Measurements from ENCODE around the gene VSNL1.

The VSNL1 gene

DNA sequence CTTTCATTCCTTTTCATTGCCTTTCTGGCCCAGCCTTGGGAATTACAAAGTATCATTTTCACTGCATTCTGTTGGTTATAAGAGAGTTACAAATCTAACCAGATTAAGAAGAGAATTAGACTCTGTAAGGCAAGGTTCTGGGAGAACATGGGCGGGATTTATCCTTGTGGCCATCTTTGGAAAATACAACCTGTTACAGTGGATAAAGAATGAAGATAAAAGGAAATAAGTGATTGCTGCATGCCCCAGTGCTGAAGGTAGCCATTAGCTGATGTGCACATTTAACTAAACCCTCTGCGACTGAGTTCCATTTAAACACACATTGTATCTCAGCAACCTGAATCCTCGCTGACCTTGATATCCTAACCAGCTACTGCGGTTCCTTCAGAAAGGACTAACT is 119.7 kb downstream of the VSNL1 start:
- no peak for DNase-seq (ENCODE audit: low read depth)
- H3K4me3 ChIP-seq (ENCODE audit: low read depth, low read length): no peak overlapping the region
- TF ChIP-seq, protein P1, sequence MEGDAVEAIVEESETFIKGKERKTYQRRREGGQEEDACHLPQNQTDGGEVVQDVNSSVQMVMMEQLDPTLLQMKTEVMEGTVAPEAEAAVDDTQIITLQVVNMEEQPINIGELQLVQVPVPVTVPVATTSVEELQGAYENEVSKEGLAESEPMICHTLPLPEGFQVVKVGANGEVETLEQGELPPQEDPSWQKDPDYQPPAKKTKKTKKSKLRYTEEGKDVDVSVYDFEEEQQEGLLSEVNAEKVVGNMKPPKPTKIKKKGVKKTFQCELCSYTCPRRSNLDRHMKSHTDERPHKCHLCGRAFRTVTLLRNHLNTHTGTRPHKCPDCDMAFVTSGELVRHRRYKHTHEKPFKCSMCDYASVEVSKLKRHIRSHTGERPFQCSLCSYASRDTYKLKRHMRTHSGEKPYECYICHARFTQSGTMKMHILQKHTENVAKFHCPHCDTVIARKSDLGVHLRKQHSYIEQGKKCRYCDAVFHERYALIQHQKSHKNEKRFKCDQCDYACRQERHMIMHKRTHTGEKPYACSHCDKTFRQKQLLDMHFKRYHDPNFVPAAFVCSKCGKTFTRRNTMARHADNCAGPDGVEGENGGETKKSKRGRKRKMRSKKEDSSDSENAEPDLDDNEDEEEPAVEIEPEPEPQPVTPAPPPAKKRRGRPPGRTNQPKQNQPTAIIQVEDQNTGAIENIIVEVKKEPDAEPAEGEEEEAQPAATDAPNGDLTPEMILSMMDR (IDR thresholded peaks at IDR 0.05; ENCODE audit: insufficient read depth, low read depth, low read length, missing control alignments): no peak

DNA sequence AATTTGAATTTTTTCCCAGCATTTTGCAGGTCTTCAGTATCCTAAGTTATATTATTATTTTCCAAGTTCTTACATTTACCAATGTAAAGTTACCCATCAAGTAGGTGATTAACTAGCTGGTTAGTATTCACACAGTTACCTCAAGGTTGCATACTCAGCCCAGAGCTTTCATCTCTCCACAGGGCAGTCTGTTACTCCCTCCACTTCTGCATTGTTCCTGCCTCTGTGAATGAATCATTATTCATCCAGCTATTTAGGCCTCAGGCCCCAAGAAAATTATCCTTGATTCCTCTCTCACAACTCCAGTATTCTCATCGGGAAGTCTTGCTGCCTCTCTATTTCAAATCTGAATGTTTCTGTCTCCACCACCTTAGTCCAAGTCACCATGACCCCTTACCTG is 121.0 kb downstream of the VSNL1 start:
- TF ChIP-seq, protein P1 (IDR thresholded peaks at IDR 0.05; ENCODE audit: insufficient read depth, low read depth, low read length, missing control alignments): no peak
- no peak for DNase-seq (ENCODE audit: low read depth)
- no peak overlapping the region for H3K4me3 ChIP-seq (ENCODE audit: low read depth, low read length)

DNA sequence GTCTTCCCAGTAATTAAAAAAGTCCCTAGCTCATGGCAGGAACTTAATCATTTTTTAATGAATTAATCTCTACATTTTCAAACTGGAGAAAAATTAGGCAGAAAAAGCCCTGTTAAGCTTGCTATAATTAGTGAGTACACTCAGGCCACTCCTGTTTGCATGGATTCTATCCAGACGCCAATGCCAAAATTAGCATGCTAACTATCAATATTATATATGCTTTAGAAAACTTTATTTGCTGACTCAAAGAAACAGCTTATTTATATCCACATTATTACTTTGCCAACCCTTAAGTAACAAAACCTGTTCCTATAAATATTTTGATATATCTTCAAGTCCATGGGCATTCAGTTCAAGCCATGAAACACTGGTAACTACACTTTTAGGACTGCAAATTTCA is 122.2 kb downstream of the VSNL1 start:
- H3K4me3 ChIP-seq (ENCODE audit: low read depth, low read length): no peak overlapping the region
- no peak for DNase-seq (ENCODE audit: low read depth)
- TF ChIP-seq, protein P1 (IDR thresholded peaks at IDR 0.05; ENCODE audit: insufficient read depth, low read depth, low read length, missing control alignments): no peak

DNA sequence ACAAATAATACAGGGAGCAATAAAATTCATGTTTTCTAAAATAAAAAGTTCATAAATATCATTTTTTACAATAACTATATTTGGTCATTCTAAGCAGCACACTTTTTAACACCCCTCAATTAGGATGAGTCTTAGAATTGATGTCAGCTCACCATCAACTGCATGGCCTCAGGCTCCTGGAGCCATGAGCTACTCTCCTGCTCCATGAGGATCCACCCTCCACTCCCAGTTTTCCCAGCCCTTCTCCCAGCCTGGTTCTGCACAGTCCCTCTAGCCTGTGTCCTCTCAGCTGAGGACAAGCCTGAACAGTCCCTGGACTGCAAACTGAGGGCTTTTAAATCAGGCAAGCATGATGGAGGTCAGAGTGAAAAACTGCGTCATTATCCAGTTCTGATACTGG is 124.0 kb downstream of the VSNL1 start:
- DNase-seq (ENCODE audit: low read depth): no peak
- no peak overlapping the region for H3K4me3 ChIP-seq (ENCODE audit: low read depth, low read length)
- TF ChIP-seq, protein P1 (IDR thresholded peaks at IDR 0.05; ENCODE audit: insufficient read depth, low read depth, low read length, missing control alignments): no peak

DNA sequence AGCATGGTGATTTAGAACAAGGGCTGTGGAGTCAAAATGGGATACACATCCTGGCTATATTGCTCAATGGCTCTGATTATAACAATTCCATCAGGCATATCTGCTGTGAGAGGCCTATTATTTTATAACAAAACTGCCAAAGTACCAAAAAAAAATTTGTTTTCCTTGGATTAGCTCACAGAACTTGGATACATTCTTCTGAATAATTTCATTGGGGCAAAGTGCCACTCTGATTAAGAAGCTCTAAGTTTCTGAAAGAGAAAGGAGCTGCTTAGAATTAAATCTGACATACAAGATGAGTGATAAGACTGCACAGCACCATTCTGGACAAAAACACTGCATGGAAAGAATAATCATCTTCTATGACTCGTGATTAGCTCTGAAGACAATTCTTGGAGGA is 127.4 kb downstream of the VSNL1 start:
- no peak for DNase-seq (ENCODE audit: low read depth)
- TF ChIP-seq, protein P1 (IDR thresholded peaks at IDR 0.05; ENCODE audit: insufficient read depth, low read depth, low read length, missing control alignments): no peak

DNA sequence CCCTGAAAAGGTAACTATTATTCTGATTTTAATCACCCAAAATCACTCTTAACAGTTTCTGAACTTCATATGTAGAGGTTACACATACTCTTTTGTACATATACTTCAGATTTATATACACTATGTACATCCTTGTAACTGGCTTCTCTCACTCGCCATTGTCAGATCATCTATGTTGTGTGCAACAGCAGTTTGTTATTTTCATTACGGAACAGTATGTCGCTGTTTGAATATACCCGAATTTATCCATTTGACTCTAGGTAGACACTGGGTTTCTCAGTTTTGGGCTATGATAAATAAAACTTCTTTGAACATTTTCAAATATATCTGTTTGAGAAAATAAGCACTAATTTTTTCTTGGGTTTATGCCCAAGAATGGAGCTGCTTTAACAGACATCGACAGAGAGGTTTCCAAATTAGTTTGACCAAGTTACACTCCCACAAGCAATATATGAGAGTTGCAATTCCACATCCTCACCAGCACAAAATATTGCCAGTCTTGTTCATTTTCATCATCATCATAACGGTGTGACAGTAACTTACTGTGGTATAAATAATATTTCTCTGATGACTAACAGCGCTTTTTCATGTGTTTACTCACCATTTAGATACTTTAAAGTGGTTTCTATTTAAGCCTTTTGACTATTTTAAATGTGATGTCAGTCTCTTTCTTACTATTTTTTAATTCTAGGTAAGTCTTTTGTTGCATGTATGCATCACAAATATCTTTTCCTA is 132.3 kb downstream of the VSNL1 start:
- no peak overlapping the region for H3K4me3 ChIP-seq (ENCODE audit: low read depth, low read length)
- TF ChIP-seq, protein P1 (IDR thresholded peaks at IDR 0.05; ENCODE audit: insufficient read depth, low read depth, low read length, missing control alignments): no peak
- DNase-seq (ENCODE audit: low read depth): peak; percentile 24

More for the DNA sequence above, 127.4 kb downstream of the VSNL1 start:
- no peak overlapping the region for H3K4me3 ChIP-seq (ENCODE audit: low read depth, low read length)

DNA sequence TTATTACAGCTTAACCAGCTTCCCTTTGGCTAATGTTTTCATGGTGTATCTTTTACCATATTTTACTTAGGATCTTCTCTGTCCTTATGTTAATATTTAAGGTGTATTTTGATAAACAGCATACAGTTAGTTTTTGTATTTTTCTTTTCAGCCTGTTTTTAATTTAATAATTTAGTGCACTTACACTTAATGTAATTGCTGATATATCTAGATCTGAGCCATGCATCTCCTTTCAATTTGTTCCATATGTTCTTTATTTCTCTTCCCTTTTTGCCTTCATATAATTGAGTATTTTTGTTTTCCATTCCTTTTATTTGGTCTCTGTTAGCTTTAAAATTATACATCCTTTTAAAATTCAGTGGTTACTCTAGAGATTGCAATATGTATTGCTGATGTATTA is 134.3 kb downstream of the VSNL1 start:
- no peak overlapping the region for H3K4me3 ChIP-seq (ENCODE audit: low read depth, low read length)
- DNase-seq (ENCODE audit: low read depth): no peak
- TF ChIP-seq, protein P1 (IDR thresholded peaks at IDR 0.05; ENCODE audit: insufficient read depth, low read depth, low read length, missing control alignments): no peak

Measured in GM12865 (cell line).